Colonic mucosa (tissue), 4 donors: ENCODE measurements around the gene MAP3K19. TPM values are rescaled to one million over a fixed set of nuclear protein-coding genes. Genes with fewer than 3 reads are reported as not detected.

ENCODE experiments used
- DNase-seq: peaks from one replicate; pipeline ENCODE4 v3.0.0-alpha.2; 2020
- H3K27ac ChIP-seq: fragments of 200-600 bp; one replicate; pipeline ENCODE4 v1.8.0; 2021
- H3K27me3 ChIP-seq: fragments of 200-600 bp; one replicate; pipeline ENCODE4 v1.8.0; 2021
- H3K36me3 ChIP-seq: fragments of 200-600 bp; one replicate; pipeline ENCODE4 v1.8.0; 2021
- H3K4me1 ChIP-seq: fragments of 200-600 bp; one replicate; pipeline ENCODE4 v1.8.0; 2021; ENCODE audit warnings: mild to moderate bottlenecking
- H3K4me3 ChIP-seq: fragments of 200-600 bp; one replicate; pipeline ENCODE4 v1.8.0; 2021
- H3K9ac ChIP-seq, 2 donors: one replicate each; pipeline ENCODE4 v1.7.0; 2013; ENCODE audit warnings: control low read depth in 2 of 2, low read depth in 2 of 2, low read length in 2 of 2
- H3K9me3 ChIP-seq: fragments of 200-600 bp; one replicate; pipeline ENCODE4 v1.8.0; 2021
- intact Hi-C: fragments of 100-400 bp; cut with DNase I; formaldehyde crosslinking; loops from one replicate; pipeline ENCODE4 v1.14.1; 2022
- total RNA-seq, 2 donors: library from RNA; stranded (reverse); fragmentation: NEBNext Ultra II Directional in 1 of 2; extraction: Animal tissue kit (Norgen Biotek cat#: 25700) in 1 of 2; gene quantifications; one replicate each; pipeline ENCODE4 v1.2.1, GENCODE V29; 2021
- TF ChIP-seq, protein P1 (sequence below): fragments of 200-600 bp; IDR thresholded peaks from one replicate; pipeline ENCODE4 v1.8.0; 2022; ENCODE audit warnings: antibody characterized with exemption, mild to moderate bottlenecking
- donor health status: healthy.
- donor health status: DM: no; HTN: no; CAD: no.
- donor health status: DM: no; HTN: no; CAD: no.

MAP3K19 gene
- total RNA-seq, 2 donors from 2014 or later, result not detected

DNA sequence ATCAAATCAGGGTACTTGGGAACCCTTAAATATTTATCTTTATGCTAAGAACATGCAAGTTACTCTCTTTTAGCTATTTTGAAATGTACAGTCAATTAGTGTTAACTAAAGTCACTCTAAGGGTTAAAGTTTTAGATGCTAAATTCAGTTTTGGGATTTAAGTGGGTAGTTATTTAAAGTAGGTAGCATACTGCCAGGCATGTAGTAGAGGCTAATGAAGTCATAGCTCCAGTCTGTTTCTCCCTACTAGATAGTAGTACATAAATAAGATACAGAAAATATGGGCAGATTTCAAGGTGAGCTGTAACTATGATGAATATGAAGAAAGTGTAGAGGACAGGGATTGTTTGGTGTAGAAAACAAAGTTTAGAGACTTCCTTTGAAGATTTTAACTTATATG lies 12.3 kb upstream of the MAP3K19 start:
- intact Hi-C loops, result no loop called here
- TF ChIP-seq, protein P1, sequence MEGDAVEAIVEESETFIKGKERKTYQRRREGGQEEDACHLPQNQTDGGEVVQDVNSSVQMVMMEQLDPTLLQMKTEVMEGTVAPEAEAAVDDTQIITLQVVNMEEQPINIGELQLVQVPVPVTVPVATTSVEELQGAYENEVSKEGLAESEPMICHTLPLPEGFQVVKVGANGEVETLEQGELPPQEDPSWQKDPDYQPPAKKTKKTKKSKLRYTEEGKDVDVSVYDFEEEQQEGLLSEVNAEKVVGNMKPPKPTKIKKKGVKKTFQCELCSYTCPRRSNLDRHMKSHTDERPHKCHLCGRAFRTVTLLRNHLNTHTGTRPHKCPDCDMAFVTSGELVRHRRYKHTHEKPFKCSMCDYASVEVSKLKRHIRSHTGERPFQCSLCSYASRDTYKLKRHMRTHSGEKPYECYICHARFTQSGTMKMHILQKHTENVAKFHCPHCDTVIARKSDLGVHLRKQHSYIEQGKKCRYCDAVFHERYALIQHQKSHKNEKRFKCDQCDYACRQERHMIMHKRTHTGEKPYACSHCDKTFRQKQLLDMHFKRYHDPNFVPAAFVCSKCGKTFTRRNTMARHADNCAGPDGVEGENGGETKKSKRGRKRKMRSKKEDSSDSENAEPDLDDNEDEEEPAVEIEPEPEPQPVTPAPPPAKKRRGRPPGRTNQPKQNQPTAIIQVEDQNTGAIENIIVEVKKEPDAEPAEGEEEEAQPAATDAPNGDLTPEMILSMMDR, result no peak
- Histone ChIP-seq H3K36me3 (no peaks in the 10 kb centered on the region), H3K9me3 (no peaks in the 10 kb centered on the region), H3K27ac (no peak overlapping the region), H3K4me3 (no peak overlapping the region), H3K27me3 (no peaks in the 10 kb centered on the region), H3K9ac (no peak overlapping the region), H3K4me1 (no peaks in the 10 kb centered on the region)
- no peak for DNase-seq

DNA sequence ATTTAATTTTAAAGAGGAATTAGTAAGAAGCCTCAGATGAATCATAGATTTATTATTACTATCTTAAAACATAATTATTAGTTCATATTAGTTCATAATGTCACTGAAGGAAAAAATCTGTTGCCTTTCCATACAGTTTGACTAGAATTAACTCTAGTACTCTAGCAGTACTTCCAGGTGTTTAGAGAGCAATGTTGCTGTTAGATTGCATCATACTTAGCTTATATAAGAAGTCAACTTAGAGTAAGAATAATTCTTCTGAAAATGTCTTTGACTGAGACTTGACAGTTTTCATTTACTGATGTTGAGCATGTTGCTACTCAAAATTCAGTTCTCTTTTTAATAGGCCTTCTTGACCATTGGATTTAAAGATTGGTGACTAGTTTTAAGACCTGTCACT lies 9.5 kb upstream of the MAP3K19 start:
- no peaks in the 10 kb centered on the region for H3K27me3 ChIP-seq
- H3K9me3 ChIP-seq, result no peaks in the 10 kb centered on the region
- H3K36me3 ChIP-seq, result no peaks in the 10 kb centered on the region
- H3K9ac ChIP-seq, result no peak overlapping the region
- no peaks in the 10 kb centered on the region for H3K4me1 ChIP-seq
- no peak for DNase-seq
- intact Hi-C loops, result no loop called here
- TF ChIP-seq, protein P1, result no peak
- no peak overlapping the region for H3K27ac ChIP-seq
- H3K4me3 ChIP-seq, result no peak overlapping the region

DNA sequence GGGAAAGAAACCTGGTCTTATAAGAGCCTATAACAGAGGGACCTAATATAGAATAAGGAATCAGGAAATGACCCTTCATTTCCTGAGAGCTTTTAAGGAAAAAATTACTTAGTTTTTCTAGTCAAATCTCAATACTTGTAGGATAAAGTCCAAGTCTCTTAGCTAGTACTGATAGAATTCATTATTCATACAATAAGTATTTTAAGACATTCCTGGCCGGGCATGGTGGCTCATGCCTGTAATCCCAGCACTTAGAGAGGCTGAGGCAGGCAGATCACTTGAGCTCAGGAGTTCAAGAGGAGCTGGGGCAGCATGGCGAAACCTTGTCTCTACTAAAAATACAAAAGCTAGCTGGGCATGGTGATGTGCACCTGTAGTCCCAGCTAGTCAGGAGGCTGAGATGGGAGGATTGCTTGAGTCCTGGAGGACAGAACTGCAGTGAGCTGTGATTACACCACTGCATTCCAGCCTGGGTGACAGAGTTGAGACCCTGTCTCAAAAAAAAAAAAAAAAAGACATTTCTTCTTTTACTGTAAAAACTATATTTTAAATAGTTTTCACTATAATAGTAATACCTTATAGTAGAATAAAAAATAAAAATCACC lies 8.0 kb upstream of the MAP3K19 start:
- H3K27me3 ChIP-seq, result no peaks in the 10 kb centered on the region
- no peaks in the 10 kb centered on the region for H3K4me1 ChIP-seq
- TF ChIP-seq, protein P1, result no peak
- H3K27ac ChIP-seq, result no peak overlapping the region
- H3K4me3 ChIP-seq, result no peak overlapping the region
- H3K9me3 ChIP-seq, result no peaks in the 10 kb centered on the region
- DNase-seq, result no peak
- intact Hi-C loops, result no loop called here
- H3K9ac ChIP-seq, result no peak overlapping the region
- H3K36me3 ChIP-seq, result no peaks in the 10 kb centered on the region

DNA sequence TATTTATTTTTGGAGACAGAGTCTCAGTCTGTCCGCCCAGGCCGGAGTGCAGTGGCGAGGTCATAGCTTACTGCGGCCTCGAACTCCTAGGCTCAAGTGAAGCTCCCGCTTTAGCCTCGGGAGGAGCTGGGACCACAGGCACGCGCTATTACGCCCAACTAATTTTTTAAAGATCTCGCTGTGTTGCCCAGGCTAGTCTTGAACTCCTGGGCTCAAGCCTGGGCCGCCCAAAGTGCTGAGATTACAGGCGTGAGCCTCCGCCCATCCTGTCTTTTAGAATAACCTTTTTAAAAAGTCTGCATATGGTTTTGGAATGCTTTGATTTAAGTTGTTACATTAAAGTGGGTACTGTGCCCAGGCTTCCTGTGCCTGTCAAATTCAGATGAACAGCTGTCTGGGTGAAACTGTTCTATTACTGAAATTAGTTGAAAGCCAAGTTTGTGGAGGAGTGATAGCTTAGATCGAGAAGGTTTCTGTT lies 5.8 kb upstream of the MAP3K19 start:
- DNase-seq, result no peak
- Histone ChIP-seq H3K27ac (peak overlapping the region; percentile 97), H3K9ac (peak overlapping the region; percentile 93 to 95), H3K9me3 (no peaks in the 10 kb centered on the region), H3K36me3 (no peaks in the 10 kb centered on the region), H3K27me3 (no peaks in the 10 kb centered on the region), H3K4me3 (peak overlapping the region; percentile 78), H3K4me1 (no peaks in the 10 kb centered on the region)
- intact Hi-C loops, result no loop called here
- TF ChIP-seq, protein P1, result no peak

DNA sequence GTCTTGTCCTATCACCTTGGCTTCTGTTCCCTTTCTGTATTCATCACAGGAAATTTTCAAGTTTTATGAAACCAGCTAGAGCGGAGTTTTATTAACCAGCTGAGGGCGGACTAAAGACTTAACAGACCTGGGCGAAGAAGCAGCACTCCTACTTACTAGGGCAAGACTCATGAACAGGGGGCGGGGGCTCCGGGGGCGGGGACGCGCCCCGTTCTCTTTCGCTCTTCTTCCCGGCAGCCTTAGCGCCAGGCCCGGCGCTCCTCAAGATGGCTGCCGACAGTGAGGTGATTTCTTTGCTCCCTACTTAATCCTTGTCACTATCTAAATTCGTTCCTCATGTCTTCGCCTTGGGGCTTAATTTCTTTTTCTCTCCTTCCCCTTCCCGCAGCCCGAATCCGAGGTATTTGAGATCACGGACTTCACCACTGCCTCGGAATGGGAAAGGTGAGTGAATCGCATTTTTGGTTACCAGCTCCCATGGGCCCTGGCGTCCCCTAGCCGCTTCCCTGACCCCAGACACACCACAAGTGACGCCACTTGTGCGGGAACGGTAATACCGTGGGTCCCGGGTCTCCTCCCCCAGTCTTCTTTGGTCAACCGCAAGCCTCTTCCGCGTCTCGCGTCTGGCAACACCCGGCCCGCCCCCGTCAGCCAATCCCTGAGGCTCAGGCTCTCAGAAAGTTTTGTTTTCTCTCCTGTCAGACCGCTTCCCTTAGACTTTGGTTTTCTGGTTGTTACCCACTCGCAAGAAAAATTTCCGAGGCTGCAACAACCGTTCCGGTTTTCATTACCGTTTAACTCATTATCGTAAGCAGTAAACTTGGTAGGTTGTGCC lies 5.0 kb upstream of the MAP3K19 start, which contains the start of gene RAB3GAP1:
TSS of gene RAB3GAP1 (plus strand) at position 251 of the 835 bp plus-strand sequence. CDS start at position 267, 16 bp downstream.
- Histone ChIP-seq H3K27me3 (no peaks in the 10 kb centered on the region), H3K27ac (peak within 1 kb of the TSS; percentile 97), H3K9ac (peak within 1 kb of the TSS; percentile 93 to 95), H3K9me3 (no peaks in the 10 kb centered on the region), H3K36me3 (no peaks in the 10 kb centered on the region), H3K4me3 (peak within 1 kb of the TSS; percentile 78), H3K4me1 (no peaks in the 10 kb centered on the region)
- TF ChIP-seq, protein P1, result no peak
- peak; percentile 85 for DNase-seq
- intact Hi-C loops, result no loop called here
